GM19452 (cell line): ENCODE measurements around the gene CMIP.

Experiments used
- ATAC-seq: cut with Tn5 transposase; IDR thresholded peaks from one replicate; pipeline ENCODE4 v1.9.1; 2021; ENCODE audit not compliant: unreplicated experiment

Gene CMIP

GRCh38 chr16:81650281-81650680, 205.7 kb downstream of the CMIP start:
- ATAC-seq = no peak

DNA sequence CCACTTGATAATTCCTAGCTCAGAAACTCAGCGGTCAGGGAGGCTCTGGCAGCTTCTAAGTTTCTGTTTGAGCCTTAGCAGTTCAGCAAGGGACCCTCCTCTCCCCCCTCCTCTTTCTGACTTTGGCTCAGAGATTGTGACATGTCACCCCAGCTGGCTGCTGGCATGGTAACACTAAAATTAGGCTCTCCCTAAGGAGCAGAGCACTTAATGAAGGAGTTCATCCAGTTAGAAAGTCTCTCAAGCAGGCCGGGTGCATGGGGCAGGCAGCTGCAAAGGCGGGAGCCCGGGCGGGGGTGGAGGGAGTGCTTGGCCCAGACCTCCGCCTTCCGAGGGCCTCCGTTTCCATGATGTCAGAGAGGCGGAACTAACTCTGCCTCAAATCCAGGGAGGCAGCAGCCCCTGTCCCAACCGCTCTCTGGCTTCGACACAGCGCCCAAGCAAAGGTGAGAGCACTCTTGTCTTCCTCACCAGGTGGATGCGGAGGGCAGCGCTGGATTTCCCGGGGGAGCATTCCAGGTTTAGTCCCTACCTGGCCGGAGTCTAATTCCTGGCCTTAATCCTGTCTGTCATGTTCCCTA, 206.5 kb downstream of the CMIP start:
- ATAC-seq = no peak

DNA sequence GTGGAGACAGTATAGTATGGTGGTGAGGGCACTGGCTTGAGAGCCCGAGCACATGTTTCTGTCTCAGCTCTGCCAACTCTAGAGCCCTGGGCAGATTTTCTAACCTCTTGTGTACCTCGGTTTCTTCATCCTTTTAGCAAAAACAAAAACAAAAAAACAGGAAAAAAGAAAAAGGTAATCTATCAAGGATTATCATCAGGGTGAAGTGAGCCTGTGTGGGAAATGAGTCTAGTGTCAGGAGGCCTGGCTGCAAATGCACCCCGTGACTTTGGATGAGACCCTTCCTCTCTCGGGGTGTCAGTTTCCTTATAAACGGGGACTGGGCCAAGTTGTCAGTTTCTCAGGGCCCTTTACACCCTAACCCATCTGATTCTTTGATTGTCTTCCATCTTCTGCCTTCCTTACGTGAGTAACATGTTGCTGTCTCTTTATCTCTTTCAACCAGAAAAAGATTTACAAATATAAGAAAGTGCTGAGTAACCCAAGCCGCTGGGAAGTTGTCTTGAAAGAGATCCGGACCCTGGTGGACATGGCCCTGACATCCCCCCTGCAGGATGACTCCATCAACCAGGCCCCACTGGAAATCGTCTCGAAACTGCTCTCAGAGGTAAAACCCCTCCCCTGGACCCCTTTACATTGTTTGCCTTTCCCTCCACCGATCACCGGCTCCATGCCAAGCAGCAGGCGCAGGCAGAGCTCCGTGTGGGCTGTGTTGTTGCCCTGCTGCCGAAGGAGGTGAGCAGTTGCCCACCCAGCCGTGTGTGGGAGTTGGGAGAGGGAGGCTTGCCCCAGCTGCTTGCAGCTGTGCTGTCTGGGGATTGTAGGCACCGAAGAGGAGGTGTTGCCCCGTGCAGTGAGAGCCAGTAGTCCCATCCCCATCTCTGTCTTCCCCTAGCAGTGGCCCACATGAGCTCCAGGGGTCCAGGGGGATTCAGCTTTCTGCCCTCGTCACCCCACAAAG, 207.4 kb downstream of the CMIP start:
- ATAC-seq = no peak

DNA sequence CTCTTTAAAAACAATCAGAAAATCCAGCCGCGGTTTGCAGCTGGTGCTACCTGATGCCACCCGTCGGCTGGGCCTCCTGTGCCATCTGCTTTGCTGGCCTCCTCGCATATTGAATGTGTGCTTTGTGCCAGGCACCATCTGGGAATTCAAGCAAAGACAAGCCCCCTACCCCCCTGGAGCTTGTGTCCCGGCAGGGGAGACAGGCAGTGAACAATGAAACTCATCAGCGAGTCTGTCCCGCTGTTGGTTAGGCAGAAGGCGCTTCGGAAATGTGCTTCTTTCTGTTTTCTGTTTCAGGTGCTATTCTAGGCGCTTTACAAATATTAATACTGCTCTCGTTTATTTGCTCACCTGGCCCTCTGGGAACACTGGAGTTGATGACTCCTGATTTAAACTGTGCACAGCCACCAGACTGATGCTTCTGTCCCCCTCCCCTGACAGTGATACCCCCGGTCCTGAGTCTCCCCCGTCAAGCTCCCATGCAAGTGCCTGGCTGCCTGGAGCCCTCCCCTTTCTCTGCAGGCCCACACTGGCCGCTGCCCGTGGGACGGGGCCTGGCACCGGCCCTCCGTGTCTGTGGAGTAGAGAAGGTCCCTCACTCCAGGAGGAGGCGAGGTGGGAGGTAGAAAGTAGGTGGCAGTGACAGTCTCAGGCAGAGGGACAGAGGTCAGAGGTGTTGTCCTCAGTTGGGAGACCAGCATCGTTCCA, 208.3 kb downstream of the CMIP start:
- no peak for ATAC-seq

- ATAC-seq = no peak
Observed at GRCh38 chr16:81654346-81654745, 209.7 kb downstream of the CMIP start.

GRCh38 chr16:81655469-81656162, 211.0 kb downstream of the CMIP start:
- no peak for ATAC-seq

DNA sequence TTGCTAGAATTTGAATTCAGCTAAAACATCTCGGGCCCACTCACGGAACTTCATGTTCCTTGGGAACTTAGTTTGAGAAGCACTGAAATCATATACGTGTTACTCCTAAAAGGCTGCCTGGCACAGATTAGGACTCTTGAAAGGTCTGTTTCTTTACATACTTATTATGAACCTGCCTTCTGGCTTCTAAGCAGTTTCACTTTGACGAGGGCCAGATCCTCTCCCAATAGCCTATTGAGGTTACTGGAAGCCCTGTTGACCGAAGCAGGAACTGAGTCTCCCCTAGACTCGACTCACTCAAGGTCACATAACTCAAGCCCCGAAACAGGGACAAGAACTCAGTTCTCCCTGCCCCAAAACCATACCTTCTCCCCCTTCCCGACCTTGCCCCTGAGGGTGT, 212.6 kb downstream of the CMIP start:
- no peak for ATAC-seq

DNA sequence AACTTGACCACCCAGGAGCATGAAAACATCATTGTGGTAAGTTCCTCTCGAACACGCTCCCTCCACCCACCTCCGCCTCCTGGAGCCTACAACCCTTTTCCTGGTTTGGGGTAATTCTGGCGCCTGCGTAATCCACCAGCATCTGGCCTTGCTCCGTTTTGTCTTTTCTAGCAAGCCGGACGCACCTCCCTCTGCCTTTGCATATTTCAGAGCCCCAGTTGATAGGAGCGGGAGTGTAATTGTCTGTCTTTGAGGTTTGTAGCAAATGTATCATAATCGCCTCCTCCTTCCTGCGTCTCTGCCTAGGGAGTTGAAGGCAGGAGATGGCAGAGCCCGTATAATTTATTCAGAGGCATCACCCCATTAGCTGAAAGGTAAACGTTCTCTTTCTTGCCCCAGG, 213.2 kb downstream of the CMIP start:
- no peak for ATAC-seq

GRCh38 chr16:81658373-81658772, 213.8 kb downstream of the CMIP start:
- ATAC-seq = no peak

GRCh38 chr16:81659249-81659648, 214.6 kb downstream of the CMIP start:
- no peak for ATAC-seq

- no peak for ATAC-seq
Observed at GRCh38 chr16:81661082-81661481, 216.5 kb downstream of the CMIP start.

GRCh38 chr16:81664153-81664552, 219.5 kb downstream of the CMIP start:
- ATAC-seq = no peak

DNA sequence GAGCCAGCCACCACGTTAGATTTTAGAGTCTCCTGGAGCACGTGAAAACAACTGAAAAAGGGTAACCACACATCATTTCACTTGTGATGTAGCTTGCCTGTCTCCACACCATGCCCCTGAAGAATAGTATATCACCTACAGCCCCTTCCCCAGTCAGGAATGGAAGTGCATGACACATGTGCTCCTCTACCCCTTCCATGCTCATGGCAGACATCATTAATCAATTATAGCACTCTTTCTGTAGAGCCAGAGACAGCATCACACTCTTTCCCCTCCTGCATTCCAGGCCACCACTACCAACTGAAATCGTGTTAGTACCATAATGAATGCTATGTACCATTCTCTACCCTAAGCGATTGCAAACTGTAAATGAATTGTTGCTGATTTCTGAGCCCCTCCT, 221.0 kb downstream of the CMIP start:
- no peak for ATAC-seq

- ATAC-seq = no peak
Observed at GRCh38 chr16:81666113-81666512, 221.5 kb downstream of the CMIP start.

- no peak for ATAC-seq
Observed at GRCh38 chr16:81668243-81669097, 223.9 kb downstream of the CMIP start.

DNA sequence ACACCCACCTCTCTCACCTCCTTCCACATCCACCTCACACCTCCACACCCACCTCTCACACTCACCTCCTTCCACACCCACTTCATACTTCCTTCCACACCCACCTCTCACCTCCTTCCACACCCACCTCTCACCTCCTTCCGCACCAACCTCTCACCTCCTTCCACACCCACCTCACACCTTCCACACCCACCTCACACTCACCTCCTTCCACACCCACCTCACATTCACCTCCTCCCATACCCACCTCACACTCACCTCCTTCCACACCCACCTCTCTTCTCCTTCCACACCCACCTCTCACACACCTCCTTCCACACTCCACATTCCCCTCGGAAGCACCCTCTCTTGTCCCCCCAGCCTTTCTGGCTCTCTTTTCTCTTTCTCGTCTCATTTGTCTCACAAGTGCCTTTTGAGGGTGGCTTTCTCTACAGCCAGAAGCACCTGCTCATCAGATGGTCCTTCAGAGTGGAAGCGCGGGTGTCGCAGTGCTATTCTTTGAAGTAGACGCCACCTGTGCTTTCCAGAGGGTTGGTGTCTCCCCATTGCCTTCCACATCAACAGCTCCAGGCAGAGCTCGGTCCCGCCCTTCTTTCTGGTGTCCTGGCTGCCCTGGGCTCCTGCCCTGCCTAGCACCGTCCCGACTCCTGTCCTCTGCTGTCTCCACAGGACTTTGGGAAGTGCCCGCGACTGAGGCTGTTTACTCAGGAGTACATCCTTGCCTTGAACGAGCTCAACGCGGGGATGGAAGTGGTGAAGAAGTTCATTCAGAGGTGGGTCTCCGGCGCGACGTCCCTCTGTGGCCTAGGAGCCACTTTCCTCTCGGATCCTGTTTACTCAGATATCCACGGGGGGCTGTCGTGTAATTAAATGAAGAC, 225.1 kb downstream of the CMIP start:
- no peak for ATAC-seq

DNA sequence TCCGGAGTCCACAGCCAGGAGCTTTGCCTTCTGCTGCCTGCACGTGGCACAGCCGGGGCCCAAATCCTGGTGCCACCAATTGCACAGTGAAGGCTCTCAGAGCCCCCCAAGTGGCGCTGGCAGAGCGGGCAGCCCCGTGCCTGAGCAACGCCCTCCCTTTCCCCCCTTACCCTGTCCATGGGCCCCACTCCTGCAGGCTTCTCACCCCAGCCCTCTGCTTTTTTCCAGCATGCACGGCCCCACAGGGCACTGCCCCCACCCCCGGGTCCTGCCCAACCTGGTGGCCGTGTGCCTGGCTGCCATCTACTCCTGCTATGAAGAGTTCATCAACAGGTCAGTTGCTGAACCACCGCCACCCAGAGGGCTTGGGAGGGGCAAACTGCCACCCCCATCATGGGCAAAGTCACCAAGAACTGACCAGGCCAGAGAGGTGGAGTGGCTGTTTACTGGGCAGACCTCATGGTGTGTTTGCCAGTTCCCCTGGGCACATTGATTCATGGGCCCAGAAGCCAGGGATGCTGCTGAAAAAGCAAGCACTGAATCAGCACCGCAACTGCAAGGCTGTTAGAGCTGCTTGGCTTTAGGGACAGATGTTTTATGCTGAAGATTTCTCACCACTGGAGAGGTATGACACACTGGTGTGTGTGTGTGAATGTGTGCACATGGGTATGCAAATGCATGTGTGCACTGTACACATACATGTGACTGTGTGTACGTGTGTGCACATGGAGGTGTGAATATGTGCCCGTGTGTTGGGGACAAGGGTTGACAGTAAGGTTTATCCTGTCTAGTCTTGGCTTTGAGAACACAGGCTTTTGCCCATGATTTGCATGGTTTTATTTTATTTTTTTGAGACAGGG, 227.4 kb downstream of the CMIP start:
- ATAC-seq = no peak

DNA sequence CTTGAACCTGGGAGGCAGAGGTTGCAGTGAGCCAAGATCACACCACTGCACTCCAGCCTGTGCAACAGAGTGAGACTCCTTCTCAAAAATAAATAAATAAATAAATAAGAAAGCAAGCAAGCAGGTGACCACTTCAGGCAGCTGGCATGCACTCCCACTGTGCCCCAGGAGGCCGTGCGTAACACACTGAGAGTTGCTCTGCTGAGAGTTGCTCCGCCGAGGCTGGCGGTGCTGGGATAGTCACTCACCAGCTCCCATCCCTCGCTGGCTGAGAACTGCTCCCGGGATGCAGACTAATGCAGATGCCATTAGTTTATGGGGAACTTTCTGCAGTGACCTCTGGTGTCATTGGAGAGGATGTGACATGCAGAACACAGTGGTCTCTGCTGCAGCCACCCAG, 228.8 kb downstream of the CMIP start:
- ATAC-seq = no peak
